GM18909 (cell line): ENCODE data around the gene CCDC124.
A peak's percentile ranks its signal among the peaks of the same experiment; 100 is the strongest.
"Not testable (repeated sequence)": the region's sequence is repeated elsewhere in the genome, so short reads cannot be mapped to it uniquely, and the experiment has no call there.

ENCODE experiments used
- ATAC-seq: cut with Tn5 transposase; IDR thresholded peaks from one replicate; pipeline ENCODE4 v1.9.1; 2021; ENCODE audit warnings: mild to moderate bottlenecking; ENCODE audit not compliant: unreplicated experiment, poor library complexity

Gene CCDC124, protein sequence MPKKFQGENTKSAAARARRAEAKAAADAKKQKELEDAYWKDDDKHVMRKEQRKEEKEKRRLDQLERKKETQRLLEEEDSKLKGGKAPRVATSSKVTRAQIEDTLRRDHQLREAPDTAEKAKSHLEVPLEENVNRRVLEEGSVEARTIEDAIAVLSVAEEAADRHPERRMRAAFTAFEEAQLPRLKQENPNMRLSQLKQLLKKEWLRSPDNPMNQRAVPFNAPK

DNA sequence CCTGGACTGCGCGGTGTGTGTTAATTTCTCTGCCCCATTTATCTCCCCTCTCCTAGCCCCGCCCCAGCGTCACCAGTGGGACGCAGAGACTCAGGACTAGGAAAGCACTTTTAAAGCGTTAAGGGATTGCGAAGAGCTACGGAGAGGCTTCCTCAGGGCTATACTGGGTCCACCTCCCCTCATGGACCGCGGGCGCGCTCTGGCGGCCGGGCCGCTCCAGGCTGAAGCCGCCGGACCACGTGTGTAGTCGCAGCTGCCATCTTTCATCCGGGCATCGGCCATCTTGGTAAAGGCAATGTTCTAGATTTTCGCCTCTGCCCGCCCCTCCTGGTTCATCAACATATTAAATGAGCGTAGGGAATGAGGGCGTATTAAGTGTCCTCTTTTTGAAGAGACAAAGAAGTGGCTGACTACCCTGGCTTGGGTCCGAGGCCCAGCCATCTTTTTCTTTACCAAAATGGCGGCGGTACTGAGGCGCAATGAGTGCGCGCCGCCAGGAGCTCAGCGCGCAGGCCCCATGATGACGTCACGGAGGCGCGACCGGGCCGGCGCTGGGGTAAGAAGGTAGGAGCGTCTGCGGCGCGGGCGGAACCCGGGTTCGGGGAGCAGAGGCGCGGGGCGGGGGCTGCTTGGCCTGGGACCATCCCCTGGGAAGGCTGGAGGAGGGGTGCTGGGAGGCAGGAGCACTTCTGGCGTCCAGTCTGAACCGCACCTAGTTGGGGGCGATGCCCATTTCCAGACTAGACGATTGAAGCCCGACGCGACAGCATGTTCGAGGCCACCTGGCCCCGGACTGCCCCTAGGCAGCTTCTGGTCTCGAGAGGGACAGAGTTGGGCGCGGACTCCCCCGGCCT lies at the start of gene CCDC124:
CCDC124 (plus strand) TSS at position 531 of the 854 bp plus-strand sequence. CDS start 3,406 bp downstream, outside the sequence.
- peak; percentile 76 for ATAC-seq

DNA sequence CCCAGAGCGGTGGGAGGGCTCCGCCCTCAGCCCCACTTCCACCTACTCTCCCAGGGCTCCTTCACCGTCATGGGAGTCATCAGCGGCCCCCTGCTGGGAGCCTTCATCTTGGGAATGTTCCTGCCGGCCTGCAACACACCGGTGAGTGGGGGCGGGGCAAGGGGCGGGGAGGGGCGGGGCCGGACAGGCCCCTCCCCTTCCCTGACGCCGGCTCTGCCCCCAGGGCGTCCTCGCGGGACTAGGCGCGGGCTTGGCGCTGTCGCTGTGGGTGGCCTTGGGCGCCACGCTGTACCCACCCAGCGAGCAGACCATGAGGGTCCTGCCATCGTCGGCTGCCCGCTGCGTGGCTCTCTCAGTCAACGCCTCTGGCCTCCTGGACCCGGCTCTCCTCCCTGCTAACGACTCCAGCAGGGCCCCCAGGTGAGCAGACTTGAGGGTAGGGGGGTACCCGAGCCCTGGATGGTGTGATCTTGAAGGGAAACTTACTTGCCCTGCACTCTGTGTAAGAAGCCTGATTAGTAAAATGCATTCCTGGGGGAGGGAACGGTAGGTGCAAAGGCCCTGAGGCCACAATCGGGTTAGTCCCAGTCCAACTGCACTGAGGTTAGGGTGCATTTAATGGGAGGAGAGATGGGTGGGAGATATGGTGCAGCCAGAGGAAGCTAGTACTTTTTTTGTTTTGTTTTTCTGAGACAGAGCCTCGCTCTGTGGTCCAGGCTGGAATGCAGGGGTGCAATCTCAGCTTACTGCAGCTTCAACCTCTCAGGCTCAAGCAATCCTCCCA lies 49.0 kb upstream of the CCDC124 start:
- ATAC-seq, result no peak

DNA sequence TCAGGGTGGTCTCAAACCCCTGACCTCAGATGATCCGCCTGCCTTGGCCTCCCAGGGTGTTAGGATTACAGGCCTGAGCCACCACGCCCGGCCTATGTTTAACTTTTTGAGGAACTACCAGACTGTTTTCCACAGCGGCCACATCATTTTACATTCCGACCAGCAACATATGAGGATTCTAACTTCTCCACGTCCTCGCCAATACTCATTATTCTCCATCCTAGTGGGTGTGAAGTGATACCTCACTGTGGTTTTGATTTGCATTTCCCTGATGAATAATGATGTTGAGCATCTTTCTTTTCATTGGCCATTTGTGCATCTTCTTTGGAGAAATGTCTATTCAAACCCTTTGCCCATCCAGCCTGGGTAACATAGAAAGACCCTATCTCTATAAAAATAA lies 46.3 kb upstream of the CCDC124 start:
- ATAC-seq, result no peak

DNA sequence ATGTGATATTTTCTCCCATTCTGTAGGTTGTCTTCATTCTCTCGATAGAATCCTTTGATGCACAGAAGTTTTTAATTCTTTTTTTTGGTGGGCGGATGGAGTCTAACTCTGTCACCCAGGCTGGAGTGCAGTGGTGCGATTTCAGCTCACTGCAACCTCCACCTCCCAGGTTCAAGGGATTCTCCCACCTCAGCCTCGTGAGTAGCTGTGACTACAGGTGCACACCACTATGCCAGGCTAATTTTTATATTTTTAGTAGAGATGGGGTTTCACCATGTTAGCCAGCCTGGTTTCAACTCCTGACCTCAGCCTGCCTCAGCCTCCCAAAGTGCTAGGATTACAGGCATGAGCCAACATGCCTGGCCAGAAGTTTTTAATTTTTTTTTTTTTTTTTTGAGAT lies 45.6 kb upstream of the CCDC124 start:
- ATAC-seq, result not testable (repeated sequence)

DNA sequence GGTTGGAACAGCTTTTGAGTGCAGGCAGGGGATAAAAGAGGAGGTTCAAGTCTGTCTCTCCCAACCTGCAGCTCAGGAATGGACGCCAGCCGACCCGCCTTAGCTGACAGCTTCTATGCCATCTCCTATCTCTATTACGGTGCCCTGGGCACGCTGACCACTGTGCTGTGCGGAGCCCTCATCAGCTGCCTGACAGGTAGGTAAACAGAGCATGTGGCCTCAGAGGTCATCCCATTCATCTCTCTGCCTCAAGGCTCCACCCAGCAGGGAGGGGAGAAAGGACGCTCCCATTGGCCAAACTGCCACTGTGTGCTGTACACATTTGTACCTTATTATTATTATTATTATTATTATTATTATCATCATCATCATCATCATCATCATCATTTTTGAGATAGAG lies 44.6 kb upstream of the CCDC124 start:
- ATAC-seq, result no peak

DNA sequence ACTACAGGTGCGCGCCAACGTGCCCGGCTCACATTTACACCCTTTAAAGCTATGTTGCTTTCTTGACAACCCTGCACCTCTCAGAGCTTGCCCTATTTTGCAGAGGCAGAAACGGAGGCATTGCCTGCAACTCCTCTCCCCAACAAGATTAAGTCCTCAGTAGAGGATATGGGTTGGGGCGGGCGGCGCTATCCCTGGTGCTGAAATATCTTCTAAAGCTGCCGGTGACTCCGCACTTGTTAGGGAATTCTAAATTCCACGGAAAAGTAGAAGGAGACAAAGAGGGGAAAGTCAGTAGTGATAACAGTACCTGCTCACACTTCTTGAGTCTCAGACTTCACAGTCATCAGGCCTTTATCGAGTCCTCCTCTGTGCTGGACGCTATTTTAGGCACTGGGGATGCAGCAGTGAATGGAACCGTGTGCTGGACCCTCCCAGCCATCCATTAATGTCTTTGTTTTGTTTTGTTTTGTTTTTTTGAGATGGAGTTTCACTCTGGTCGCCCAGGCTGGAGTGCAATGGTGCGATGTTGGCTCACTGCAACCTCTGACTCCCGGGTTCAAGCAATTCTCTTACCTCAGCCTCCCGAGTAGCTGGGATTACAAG lies 43.1 kb upstream of the CCDC124 start:
- no peak for ATAC-seq

DNA sequence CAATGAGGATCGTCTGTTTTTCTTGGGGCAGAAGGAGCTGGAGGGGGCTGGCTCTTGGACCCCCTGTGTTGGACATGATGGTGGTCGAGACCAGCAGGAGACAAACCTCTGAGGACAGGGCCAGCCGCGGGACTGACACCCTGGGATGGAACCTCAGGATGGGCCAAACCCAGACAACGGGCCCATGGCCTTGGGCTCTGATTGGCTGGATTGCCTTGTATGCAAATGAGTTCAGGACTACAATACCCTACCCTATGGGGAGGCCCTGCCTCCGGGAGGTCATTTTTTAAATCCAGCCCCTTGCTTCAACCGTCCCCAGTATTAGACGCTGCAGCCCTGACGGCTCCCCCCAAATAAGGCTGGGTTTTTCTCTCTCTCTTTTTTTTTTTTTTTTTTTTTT lies 39.0 kb upstream of the CCDC124 start:
- ATAC-seq, result no peak

DNA sequence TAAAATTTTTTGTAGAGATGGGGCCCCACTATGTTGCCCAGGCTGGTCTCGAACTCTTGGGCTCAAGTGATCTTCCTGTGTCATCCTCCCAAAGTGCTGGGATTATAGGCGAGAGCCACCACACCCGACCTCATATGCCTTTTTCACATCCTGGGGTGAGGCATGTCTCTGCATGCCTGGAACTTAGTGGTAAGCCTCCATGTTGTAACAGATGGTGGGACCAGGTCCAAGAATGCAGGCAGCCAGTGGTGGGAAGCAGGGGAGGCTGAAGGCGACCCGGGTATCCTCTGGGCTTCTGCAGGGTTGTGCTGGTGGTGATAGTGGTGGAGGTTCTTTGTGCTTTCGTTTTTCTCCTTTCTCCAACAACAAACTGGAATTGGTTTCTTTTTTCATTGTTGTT lies 30.1 kb upstream of the CCDC124 start:
- ATAC-seq, result no peak

DNA sequence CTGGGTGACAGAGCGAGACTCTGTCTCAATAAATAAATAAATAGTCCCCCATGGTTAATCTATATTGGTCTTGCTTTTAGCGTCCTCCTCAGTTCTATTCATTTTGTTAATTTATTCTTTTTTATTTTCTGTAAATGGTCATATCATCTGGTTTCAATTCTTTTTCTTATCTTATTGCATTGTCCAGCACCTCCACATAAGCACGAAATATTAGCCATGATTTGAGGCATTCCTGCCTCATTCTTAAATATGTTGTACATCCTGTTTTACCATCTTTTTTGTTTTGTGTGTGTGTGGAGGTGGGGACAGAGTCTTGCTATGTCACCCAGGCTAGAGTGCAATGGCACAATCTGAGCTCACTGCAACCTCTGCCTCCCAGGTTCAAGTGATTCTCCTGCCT lies 24.6 kb upstream of the CCDC124 start:
- no peak for ATAC-seq

DNA sequence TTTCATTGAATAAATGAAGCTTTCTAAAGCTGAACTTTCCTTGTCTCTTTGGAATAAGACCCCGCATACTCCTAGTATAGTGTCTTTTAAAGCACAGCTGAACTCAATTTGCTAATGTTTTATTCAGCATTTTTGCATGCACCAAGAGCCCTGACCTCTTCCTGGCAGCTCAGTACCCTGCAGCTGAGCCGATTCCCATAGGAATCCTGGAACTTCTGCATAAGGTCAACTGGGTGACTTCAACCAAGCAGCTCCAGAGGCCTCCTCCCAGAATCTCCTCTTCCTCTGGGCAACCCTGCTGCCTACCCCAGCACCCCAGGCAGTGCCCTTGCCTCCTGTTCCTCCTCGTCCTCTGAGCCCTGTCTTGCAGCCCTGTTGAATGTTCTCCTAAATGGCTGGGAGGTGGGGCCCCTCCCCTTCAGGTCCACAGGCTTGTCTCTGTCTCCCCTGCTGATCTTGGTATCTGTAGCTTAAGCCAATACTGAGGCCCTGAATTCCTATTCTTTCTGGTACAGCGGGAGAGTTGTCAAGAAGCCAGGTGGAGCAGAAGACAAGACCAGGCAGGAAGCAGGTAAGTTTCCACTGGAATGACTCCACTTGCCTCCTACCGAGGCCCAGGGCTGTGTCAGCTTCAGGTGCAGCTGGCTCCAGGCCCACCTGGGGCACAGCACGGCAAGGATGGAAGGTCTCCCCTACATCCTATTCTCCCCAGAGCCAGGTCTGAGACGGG lies 23.6 kb upstream of the CCDC124 start:
- ATAC-seq, result no peak

DNA sequence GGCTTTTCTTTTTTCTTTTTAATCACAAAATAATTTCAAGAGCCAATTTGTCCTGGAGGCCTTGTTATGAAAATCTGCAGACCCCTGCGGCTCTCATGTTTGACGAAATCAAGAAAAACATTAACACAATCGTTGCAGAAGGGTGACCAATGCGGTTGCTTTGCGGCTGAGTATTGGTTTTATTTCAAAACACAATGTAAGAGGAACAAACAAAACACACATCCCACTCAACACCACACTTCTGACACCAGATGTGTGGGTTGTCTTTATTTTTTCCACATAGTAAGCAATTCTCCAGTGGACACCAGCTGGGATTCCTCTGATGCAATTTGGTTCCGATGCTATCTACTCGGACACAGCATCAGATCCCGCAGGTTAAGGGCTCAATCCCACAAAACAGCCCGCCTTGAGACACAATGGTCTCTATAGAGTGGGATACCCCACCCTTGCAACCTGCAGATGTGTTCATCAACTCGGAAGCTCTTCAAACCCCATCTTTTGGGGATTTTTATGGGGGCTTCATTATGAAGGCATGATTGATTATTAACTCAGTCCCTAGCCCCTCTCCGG lies 21.9 kb upstream of the CCDC124 start:
- no peak for ATAC-seq

DNA sequence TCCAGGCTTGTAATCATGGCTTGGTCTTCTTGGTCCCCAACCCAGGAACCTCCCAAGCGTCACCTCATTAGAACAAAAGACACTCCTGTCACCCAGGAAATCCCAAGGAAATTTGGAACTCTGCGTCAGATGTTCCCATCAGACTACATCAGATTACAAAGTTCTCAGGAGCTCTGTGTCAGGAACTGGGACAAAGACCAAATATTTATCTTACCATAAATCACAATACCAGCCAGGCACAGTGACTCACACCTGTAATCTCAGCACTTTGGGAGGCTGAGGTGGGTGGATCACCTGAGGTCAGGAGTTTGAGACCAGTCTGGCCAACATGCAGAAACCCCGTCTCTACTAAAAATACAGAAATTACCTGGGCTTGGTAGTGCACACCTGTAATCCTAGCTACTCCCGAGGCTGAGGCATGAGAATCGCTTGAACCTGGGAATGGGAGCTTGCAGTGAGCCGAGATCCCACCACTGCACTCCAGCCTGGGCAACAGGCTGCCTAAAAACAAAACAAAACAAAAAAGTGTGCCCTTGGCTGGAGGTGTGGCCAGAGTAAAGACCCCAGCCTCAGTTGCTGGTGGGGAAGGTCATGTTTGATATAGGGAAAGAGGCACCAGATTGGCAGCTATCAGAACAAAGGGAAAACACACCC lies 16.7 kb upstream of the CCDC124 start:
- no peak for ATAC-seq

DNA sequence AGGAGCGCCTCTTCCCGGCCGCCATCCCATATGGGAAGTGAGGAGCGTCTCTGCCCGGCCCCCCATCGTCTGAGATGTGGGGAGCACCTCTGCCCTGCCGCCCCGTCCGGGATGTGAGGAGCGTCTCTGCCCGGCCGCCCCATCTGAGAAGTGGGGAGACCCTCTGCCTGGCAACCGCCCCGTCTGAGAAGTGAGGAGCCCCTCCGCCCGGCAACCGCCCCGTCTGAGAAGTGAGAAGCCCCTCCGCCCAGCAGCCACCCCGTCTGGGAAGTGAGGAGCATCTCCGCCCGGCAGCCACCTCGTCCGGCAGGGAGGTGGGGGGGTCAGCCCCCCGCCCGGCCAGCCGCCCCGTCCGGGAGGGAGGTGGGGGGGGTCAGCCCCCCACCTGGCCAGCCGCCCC lies 14.7 kb upstream of the CCDC124 start:
- ATAC-seq, result not testable (repeated sequence)

DNA sequence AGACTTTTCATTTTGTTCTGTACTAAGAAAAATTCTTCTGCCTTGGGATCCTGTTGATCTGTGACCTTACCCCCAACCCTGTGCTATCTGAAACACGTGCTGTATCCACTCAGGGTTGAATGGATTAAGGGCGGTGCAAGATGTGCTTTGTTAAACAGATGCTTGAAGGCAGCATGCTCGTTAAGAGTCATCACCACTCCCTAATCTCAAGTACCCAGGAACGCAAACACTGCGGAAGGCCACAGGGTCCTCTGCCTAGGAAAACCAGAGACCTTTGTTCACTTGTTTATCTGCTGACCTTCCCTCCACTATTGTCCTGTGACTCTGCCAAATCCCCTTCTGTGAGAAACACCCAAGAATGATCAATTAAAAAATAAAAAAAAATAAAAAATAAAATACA lies 13.7 kb upstream of the CCDC124 start:
- ATAC-seq, result not testable (repeated sequence)

DNA sequence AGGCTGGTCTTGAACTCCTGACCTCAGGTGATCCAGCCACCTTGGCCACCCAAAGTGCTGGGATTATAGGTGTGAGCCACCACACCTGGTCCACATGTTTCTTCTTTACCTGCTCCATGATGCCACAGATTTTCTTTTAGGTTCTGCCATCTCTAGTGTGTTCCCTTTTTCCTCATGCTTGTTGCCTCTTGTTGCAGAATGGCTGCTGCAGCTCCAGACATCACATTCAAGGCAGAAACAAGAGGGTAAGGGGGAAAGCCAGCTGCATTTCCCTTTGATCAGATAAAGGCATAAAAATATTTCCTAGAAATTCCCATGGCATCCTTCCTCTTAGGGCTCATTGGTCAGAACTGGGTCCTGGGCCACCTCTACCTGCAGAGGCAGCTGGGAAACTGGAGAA lies 12.3 kb upstream of the CCDC124 start:
- ATAC-seq, result no peak

DNA sequence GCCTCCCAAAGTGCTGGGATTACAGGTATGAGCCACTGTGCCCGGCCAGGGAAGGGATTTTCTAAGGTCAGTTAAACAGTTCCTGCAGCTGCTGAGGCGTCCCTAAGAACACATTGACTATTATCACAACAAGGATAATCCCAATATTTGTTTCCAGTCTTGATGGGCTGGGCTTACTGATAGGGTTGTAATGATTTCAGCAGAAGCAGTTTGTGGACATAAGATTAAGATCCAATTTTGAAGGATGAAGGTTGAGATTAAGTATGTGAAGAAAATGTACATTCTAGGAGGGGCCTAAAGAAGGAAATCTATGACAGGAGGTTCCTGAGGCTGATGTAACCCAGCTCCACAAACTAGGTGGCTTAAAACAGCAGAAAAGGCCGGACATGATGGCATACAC lies 10.7 kb upstream of the CCDC124 start:
- no peak for ATAC-seq

DNA sequence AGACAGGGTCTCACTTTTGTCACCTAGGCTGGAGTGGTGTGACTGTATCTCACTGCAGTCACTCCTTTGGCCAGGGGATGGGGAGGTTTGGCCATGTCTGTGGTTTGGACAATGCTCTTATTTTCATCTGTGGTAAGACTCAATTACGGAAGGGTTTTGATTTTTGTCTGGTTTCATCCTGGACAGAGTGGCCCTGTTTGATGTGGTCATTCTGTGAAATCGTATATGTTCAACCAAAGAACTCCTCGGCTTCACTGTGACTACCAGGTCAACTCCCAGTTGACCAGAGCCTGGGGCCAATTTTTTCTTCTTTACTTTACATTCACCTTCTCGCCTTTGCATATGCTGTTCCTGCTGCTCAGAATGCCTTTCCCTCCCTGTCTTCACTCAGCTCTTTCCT lies 6.8 kb upstream of the CCDC124 start:
- ATAC-seq, result no peak

DNA sequence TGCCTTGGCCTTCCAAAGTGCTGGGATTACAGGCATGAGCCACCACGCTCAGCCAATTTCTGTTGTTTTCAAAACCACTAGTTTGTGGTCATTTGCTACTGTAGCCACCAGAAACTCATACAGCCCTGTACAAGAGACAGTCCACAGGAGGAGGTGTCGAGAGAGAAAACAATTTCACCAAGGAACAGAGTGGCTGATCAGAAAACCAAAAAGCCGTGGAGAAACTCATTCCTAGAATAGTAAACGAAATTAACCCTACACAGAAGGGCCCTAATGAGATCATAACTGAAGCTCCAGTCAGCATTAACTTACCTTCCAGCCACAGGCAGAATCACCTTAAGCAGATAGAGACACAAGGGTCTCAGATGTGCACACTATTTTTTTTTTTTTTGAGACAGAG lies 3.8 kb upstream of the CCDC124 start:
- ATAC-seq, result no peak

DNA sequence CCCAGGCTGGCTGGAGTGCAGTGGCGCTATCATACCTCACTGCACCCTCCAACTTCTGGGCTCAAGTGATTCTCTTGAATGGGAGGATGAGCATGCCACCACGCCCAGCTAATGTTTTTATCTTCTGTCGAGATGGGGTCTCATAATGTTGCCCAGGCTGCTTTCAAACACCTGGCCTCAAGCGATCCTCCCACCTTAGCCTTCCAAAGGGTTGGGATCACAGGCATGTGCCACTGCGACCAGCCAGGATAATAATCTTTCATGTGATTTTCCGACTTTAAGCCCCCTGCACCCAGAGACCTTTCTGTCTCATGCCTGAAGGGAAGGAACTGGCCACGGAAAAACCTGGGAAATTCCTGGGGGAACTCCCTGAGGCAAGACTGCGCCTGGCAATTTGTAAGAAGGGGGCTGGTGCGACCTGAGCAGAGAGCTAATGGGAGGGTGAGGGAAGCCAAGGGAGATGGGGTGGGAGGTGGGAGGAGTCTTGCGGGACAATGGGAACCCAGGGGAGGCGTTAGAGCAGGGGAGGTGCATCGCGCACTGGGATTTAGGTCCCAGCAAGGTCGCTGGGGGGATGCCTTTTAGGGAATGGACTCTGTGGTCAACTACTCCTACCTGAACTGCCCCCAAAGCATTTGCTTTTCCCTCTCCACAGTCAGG lies 1.2 kb upstream of the CCDC124 start:
- ATAC-seq, result no peak
